ENCODE data around the gene OSBPL7. TPM values are rescaled to one million over a fixed set of nuclear protein-coding genes. Genes with fewer than 3 reads are reported as not detected.

OSBPL7 gene
- total and polyA plus RNA-seq, 3 donors from 2014 or later: 2.1 to 7.3 (median 2.5) TPM

- intact Hi-C loops (cut with DNase I; ENCODE audit: low total_unique reads): no loop called here
- no peak for TF ChIP-seq POLR2A (IDR thresholded peaks at IDR 0.05)
- no peak for TF ChIP-seq CTCF (IDR thresholded peaks at IDR 0.05)
- DNase-seq: no peak
- H3K4me3 ChIP-seq: no peak overlapping the region
- no peaks in the 10 kb centered on the region for H3K9me3 ChIP-seq
- H3K36me3 ChIP-seq (ENCODE audit: low read depth, missing control alignments): no peaks in the 10 kb centered on the region
- H3K27ac ChIP-seq: no peak overlapping the region
- H3K4me1 ChIP-seq: peaks cover 9% of the 10 kb centered on the region
- WGBS, 2 donors: 81 to 92% methylated on average over 4 of the region's 4 CpGs
- H3K27me3 ChIP-seq: no peaks in the 10 kb centered on the region
Observed at GRCh38 chr17:47822785-47823184, 1.2 kb upstream of the OSBPL7 start.

DNA sequence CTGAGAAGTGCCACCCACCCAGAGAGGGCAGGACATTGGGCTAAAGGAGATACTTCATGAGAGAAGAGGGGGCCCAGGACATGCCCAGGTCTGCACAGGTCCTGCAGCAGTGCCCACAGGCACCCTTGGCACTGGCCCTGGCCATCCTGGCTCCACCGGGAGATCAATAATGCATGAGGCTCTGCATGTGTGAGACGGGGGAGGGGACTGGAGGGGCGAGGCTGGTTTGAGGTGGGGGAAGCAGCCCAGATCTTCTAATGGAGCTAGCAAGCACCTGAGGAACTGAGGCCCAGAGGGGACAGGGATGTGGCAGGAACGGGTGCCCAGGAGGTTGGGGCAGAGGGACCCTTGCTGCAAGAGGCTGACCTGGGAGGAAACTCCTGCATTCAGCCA, 567 bp downstream of the OSBPL7 start:
- intact Hi-C loops (cut with DNase I; ENCODE audit: low total_unique reads): no loop called here
- Histone ChIP-seq H3K4me3 (peak overlapping the region; percentile 42 to 63), H3K27ac (no peak overlapping the region), H3K9me3 (no peaks in the 10 kb centered on the region), H3K27me3 (no peaks in the 10 kb centered on the region), H3K36me3 (ENCODE audit: low read depth, missing control alignments) (no peaks in the 10 kb centered on the region), H3K4me1 (peaks cover 9% of the 10 kb centered on the region)
- DNase-seq: no peak
- TF ChIP-seq POLR2A (IDR thresholded peaks at IDR 0.05) (no peak), CTCF (IDR thresholded peaks at IDR 0.05) (no peak)
- 17 to 33% methylated on average over 3 to 4 of the region's 4 CpGs for WGBS, 2 donors

GRCh38 chr17:47820033-47820789, 1.4 kb downstream of the OSBPL7 start:
- Histone ChIP-seq H3K27me3 (no peaks in the 10 kb centered on the region), H3K36me3 (ENCODE audit: low read depth, missing control alignments) (no peaks in the 10 kb centered on the region), H3K27ac (no peak overlapping the region), H3K9me3 (no peaks in the 10 kb centered on the region), H3K4me3 (no peak overlapping the region), H3K4me1 (peaks cover 9% of the 10 kb centered on the region)
- TF ChIP-seq POLR2A (IDR thresholded peaks at IDR 0.05): no peak
- TF ChIP-seq CTCF (IDR thresholded peaks at IDR 0.05): no peak
- 64 to 68% methylated on average over 6 to 12 of the region's 12 CpGs for WGBS, 2 donors
- no peak for DNase-seq
- intact Hi-C loops (cut with DNase I; ENCODE audit: low total_unique reads): no loop called here

DNA sequence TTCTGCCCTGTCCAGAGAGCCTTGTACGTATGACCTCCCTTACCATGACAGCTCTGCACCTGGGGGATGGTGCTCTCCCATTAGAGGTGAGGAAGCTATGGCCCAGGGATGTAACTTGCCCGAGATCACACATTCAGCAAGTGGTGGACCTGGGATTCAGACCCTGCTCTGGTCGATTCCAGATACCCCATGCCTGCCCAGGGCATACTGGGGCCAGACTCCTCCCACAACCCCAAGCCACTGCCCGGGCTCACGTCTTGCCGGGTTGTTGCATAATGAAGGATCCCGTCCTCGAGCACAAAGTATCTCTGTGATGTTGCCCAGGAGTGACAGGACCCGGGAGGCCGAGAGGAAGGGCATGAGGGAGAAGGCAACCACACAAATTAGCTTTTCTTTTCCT, 2.1 kb downstream of the OSBPL7 start:
- TF ChIP-seq CTCF (IDR thresholded peaks at IDR 0.05): no peak
- H3K4me1 ChIP-seq: peaks cover 9% of the 10 kb centered on the region
- H3K4me3 ChIP-seq: no peak overlapping the region
- H3K27ac ChIP-seq: no peak overlapping the region
- no peaks in the 10 kb centered on the region for H3K27me3 ChIP-seq
- no peaks in the 10 kb centered on the region for H3K9me3 ChIP-seq
- intact Hi-C loops (cut with DNase I; ENCODE audit: low total_unique reads): no loop called here
- WGBS, 2 donors: 81 to 84% methylated on average over 10 of the region's 10 CpGs
- no peak for DNase-seq
- H3K36me3 ChIP-seq (ENCODE audit: low read depth, missing control alignments): no peaks in the 10 kb centered on the region
